GM18498 (cell line): ENCODE data around the gene CDC42SE1.

Source experiments
- ATAC-seq: cut with Tn5 transposase; IDR thresholded peaks from one replicate; pipeline ENCODE4 v1.9.1; 2021; ENCODE audit warnings: mild to moderate bottlenecking, moderate library complexity; ENCODE audit not compliant: unreplicated experiment

CDC42SE1 gene

GRCh38 chr1:151009674-151010345, 49.6 kb downstream of the CDC42SE1 start:
- no peak for ATAC-seq

- ATAC-seq, result no peak
These were observed 50.2 kb downstream of the CDC42SE1 start for GRCh38 chr1:151009206-151009587.

- peak; percentile 77 for ATAC-seq
These were observed 50.9 kb downstream of the CDC42SE1 start, which contains the start of gene PRUNE1 for GRCh38 chr1:151008244-151009205. Gene PRUNE1, plus strand, starts transcription at chr1:151008449. Its CDS starts 184 bp downstream, at chr1:151008633.

- ATAC-seq, result peak; percentile 2
These were observed 51.6 kb downstream of the CDC42SE1 start for GRCh38 chr1:151007853-151008243.

GRCh38 chr1:151006327-151007052, 52.9 kb downstream of the CDC42SE1 start, which contains the start of gene MINDY1:
Gene MINDY1, minus strand, starts transcription at chr1:151006902. Its CDS starts 4,285 bp downstream, at chr1:151002617.
- ATAC-seq, result peak; percentile 36

GRCh38 chr1:151005729-151006319, 53.6 kb downstream of the CDC42SE1 start:
- ATAC-seq, result no peak

GRCh38 chr1:151003180-151003579, 56.2 kb downstream of the CDC42SE1 start:
- no peak for ATAC-seq

- no peak for ATAC-seq
These were observed 56.8 kb downstream of the CDC42SE1 start for GRCh38 chr1:151002611-151003010.

- no peak for ATAC-seq
These were observed 57.4 kb downstream of the CDC42SE1 start for GRCh38 chr1:151002051-151002450.

- ATAC-seq, result no peak
These were observed 57.8 kb downstream of the CDC42SE1 start for GRCh38 chr1:151001602-151002001.
